D721Med (cell line): ENCODE measurements around the gene IMMT.
"Not testable (repeated sequence)": the region's sequence is repeated elsewhere in the genome, so short reads cannot be mapped to it uniquely, and the experiment has no call there.

Experiments
- DNase-seq: peaks from one replicate; pipeline ENCODE4 v3.0.0; 2011; ENCODE audit warnings: low spot score; ENCODE audit not compliant: insufficient read length
- FAIRE-seq: peaks from 2 replicates; lab custom pipeline; 2011; peaks lifted over from hg19 to GRCh38; lab: Jason Lieb, UNC
- TF ChIP-seq, protein P1 (sequence below): IDR thresholded peaks from 2 replicates; pipeline ENCODE4 v1.5.1; 2012; ENCODE audit warnings: mild to moderate bottlenecking, control low read depth; ENCODE audit not compliant: insufficient read depth; ENCODE audit errors: missing control alignments

IMMT gene

DNA sequence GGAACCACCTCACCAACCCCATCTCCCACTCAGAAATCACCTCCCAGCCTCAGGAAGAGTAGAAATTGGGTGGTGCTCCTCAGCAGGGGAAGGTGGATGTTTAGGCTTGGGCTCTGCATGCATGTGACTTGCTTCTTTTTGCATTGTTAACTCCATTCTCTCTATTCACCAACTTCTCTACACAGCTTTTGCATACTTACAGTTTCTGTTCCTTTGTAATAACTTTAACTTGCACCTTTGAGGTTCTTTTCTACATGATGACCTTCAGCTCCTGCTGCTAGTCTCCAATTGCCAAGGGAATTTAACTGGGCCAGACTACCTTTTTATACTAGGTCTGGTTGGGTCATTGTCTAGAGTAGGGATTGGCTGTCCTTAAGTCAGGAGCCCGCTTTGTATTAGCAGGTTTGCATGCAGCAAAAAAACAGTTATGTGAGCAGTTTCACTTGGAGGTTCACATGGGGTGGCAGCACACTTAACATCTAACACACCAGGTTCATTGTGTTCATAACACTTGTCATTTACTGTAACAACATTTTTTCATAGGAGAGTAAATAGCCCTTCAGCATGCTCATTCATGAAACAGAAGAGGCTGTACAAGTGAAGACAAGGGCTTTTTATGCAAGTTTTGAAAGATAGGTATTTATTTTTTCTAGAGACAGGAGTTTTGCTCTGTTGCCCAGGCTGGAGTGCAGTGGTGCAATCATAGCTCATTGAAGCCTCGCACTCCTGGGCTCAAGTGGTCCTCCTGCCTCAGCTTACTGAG lies 16.0 kb upstream of the IMMT start:
- TF ChIP-seq, protein P1, sequence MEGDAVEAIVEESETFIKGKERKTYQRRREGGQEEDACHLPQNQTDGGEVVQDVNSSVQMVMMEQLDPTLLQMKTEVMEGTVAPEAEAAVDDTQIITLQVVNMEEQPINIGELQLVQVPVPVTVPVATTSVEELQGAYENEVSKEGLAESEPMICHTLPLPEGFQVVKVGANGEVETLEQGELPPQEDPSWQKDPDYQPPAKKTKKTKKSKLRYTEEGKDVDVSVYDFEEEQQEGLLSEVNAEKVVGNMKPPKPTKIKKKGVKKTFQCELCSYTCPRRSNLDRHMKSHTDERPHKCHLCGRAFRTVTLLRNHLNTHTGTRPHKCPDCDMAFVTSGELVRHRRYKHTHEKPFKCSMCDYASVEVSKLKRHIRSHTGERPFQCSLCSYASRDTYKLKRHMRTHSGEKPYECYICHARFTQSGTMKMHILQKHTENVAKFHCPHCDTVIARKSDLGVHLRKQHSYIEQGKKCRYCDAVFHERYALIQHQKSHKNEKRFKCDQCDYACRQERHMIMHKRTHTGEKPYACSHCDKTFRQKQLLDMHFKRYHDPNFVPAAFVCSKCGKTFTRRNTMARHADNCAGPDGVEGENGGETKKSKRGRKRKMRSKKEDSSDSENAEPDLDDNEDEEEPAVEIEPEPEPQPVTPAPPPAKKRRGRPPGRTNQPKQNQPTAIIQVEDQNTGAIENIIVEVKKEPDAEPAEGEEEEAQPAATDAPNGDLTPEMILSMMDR: no peak

DNA sequence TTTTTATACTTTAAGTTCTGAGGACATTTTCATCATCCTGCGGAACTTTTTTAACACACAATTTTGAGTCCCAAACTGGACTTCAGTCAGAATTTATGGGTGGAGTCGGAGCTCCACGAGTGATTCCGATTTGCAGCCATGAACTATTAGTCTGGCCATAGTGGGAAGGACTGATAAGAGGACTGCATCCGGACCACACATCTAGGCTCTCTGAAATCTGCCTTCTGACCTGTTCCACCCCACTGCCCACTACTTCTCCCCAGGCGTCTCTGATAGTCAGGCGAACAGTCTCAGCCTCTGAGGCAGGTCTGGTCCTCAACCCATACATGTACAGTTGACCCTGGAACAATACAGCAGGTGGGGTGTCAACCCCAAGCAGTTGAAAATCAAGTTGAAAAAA lies 9.2 kb upstream of the IMMT start:
- FAIRE-seq (no peak), DNase-seq (no peak)
- TF ChIP-seq, protein P1: no peak

More for the DNA sequence above, 16.0 kb upstream of the IMMT start:
- no peak for DNase-seq
- no peak for FAIRE-seq

DNA sequence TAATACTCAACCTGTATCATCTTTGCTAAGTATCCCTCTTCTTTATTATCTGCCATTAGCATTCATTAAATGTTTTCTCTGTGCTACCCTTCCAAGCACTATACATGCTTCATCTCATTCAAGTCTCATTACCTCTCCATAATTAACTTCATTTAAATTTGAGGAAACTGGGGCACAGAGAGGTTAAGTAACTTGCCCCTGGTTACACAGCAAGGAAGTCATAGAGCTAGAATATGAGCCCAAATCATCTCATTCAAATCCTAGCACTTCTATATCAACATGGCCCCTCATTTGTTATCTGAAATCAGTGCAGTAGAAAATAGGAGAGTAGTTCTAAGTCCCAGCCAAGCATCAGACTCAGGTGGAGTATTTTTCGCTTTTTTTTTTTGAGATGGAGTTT lies 8.4 kb upstream of the IMMT start:
- TF ChIP-seq, protein P1: no peak
- no peak for FAIRE-seq

DNA sequence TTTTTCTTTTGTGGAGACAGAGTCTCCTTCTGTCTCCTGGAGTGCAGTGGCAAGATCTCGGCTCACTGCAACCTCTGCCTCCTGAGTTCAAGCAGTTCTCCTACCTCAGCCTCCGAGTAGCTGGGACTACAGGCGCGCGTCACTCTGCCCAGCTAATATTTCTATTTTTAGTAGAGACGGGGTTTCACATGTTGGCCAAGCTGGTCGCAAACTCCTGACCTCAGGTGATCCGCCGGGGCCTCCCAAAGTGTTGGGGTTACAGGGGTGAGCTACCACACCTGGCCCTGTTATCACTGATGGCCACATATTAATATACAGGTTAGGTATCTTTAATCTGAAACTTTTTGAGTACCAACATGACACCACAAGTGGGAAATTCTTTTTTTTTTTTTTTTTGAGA lies 7.4 kb upstream of the IMMT start:
- DNase-seq (no peak), FAIRE-seq (no peak)
- TF ChIP-seq, protein P1: no peak

More for the DNA sequence above, 8.4 kb upstream of the IMMT start:
- no peak for DNase-seq

DNA sequence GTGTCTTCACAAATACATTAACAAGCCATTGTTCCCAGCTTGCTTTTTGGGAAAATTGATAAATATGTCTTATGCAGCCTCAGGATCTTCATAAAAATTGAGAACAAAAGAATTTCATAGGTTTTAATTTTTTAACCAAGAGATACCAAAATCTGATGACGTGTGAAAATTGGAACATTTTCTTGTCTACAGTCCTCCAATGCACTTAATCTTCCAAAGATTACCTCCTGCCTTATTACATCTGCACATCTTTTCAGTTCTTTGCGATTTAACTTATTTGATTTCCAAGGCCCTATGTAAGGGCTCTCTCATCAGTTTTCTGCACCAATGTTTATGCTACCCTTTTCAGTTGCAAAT lies 7.1 kb upstream of the IMMT start:
- TF ChIP-seq, protein P1: no peak
- DNase-seq (no peak), FAIRE-seq (no peak)

DNA sequence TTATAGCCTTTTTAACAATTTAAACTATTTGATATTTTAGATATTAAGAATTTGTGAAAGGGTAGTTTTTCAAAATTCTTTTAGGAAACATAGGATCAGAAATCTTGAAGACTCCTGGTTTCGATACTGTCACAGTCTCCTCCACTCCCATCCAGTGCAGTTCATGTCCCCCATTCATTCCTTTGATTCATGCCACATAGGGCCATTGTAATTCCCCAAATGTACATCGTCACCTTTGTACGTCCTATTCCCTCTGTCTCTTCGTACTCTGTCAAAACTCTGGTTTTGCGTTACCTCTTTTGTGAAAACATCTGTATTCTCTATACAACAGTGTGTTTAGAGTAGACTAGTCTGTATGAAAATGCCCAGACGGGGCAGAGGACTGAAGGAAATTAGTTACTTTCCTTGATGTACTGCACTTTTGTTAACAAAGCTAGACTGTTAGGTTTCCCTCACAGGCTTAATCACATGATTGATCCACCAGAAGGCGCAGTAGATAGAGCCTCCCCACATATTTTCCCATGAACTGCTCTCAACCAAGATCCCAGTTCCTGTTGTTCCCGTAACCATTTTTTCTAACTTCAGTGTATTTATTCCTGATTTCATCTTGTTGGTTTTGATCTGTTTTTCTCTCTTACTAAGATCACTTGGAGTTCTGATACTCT lies 6.5 kb upstream of the IMMT start:
- no peak for FAIRE-seq
- DNase-seq: no peak
- TF ChIP-seq, protein P1: no peak

DNA sequence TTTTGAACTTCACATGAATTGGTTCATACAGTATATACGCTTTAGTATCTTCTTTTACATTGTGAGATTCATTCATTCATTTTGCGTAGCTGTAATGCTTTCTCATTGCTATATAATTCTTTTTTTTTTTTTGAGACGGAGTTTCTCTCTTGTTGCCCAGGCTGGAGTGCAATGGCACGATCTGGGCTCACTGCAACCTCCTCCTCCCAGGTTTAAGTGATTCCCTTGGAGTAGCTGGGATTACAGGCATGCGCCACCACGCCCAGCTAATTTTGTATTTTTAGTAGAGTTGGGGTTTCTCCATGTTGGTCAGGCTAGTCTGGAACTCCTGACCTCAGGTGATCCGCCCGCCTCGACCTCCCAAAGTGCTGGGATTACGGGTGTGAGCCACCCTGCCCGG lies 5.3 kb upstream of the IMMT start:
- FAIRE-seq, DNase-seq: not testable (repeated sequence)
